Mesenchymal stem cell (in vitro differentiated cells and primary cell): ENCODE results near the gene GFRA1.

ENCODE experiments used
- DNase-seq: peaks from one replicate; pipeline ENCODE4 v3.0.0-alpha.2; 2013
- H2AFZ ChIP-seq: one replicate; pipeline ENCODE4 v1.6.1; 2013; ENCODE audit warnings: low read depth, mild to moderate bottlenecking, control low read depth, inconsistent platforms, low read length, moderate library complexity
- H2AK5ac ChIP-seq: 2 replicates; pipeline ENCODE4 v1.6.1; 2013; ENCODE audit warnings: low read length, moderate library complexity, mild to moderate bottlenecking, inconsistent platforms; ENCODE audit not compliant: severe bottlenecking
- H2BK120ac ChIP-seq: one replicate; pipeline ENCODE4 v1.6.1; 2013; ENCODE audit warnings: low read depth, mild to moderate bottlenecking, inconsistent platforms, low read length, moderate library complexity
- H2BK12ac ChIP-seq, 2 experiments: one replicate each; pipeline ENCODE4 v1.6.1; 2013; ENCODE audit warnings: inconsistent platforms in 2 of 2, low read length in 2 of 2, mild to moderate bottlenecking in 2 of 2, moderate library complexity in 2 of 2, control low read depth in 1 of 2
- H2BK15ac ChIP-seq: one replicate; pipeline ENCODE4 v1.6.1; 2013; ENCODE audit warnings: mild to moderate bottlenecking, low read depth, inconsistent platforms; ENCODE audit not compliant: poor library complexity, severe bottlenecking
- H2BK5ac ChIP-seq: 2 replicates; pipeline ENCODE4 v1.6.1; 2013; ENCODE audit warnings: low read depth, mild to moderate bottlenecking, low read length, control low read depth, inconsistent platforms; ENCODE audit not compliant: poor library complexity, severe bottlenecking
- H3K14ac ChIP-seq, 2 experiments: one replicate each; pipeline ENCODE4 v1.6.1; 2013; ENCODE audit warnings: inconsistent platforms in 2 of 2, low read length in 2 of 2, control low read depth in 1 of 2, mild to moderate bottlenecking in 1 of 2, moderate library complexity in 1 of 2
- H3K18ac ChIP-seq, 2 experiments: one replicate each; pipeline ENCODE4 v1.6.1; 2013; ENCODE audit warnings: inconsistent platforms in 2 of 2, low read length in 2 of 2, control low read depth in 1 of 2, low read depth in 1 of 2, mild to moderate bottlenecking in 1 of 2
- H3K23ac ChIP-seq, 2 experiments: one replicate each; pipeline ENCODE4 v1.6.1; 2013; ENCODE audit warnings: inconsistent platforms in 2 of 2, low read length in 2 of 2, mild to moderate bottlenecking in 2 of 2, moderate library complexity in 2 of 2, control low read depth in 1 of 2
- H3K27ac ChIP-seq: 2 replicates; pipeline ENCODE4 v1.5.1; 2013; ENCODE audit warnings: mild to moderate bottlenecking, moderate library complexity, low read length, control low read depth, inconsistent platforms; ENCODE audit not compliant: poor library complexity, severe bottlenecking
- H3K27me3 ChIP-seq, 2 experiments: 2 replicates each; pipeline versions ENCODE4 v1.6.1 to v1.7.0; 2013; ENCODE audit warnings: low read length in 2 of 2, mild to moderate bottlenecking in 2 of 2, moderate library complexity in 2 of 2, control low read depth in 1 of 2, inconsistent platforms in 1 of 2; ENCODE audit not compliant: control insufficient read depth in 1 of 2, insufficient read depth in 1 of 2
- H3K36me3 ChIP-seq, 2 experiments: 2 replicates each; pipeline versions ENCODE4 v1.6.1 to v1.7.0; 2013; ENCODE audit warnings: low read length in 2 of 2, control low read depth in 1 of 2, inconsistent platforms in 1 of 2, low read depth in 1 of 2, mild to moderate bottlenecking in 1 of 2; ENCODE audit not compliant: insufficient read depth in 2 of 2, control insufficient read depth in 1 of 2
- H3K4ac ChIP-seq, 2 experiments: one replicate each; pipeline ENCODE4 v1.6.1; 2013; ENCODE audit warnings: inconsistent platforms in 2 of 2, low read length in 2 of 2, mild to moderate bottlenecking in 2 of 2, moderate library complexity in 2 of 2, control low read depth in 1 of 2, low read depth in 1 of 2
- H3K4me1 ChIP-seq: 2 replicates; pipeline ENCODE4 v1.6.1; 2013; ENCODE audit warnings: low read depth, low read length, control low read depth; ENCODE audit not compliant: control insufficient read depth, insufficient read depth
- H3K4me2 ChIP-seq: 2 replicates; pipeline ENCODE4 v1.6.1; 2013; ENCODE audit warnings: low read length, mild to moderate bottlenecking, inconsistent platforms; ENCODE audit not compliant: poor library complexity, severe bottlenecking
- H3K4me3 ChIP-seq, 2 experiments: 2 replicates each; pipeline versions ENCODE4 v1.5.1 to v1.7.0; 2013; ENCODE audit warnings: low read length in 2 of 2, mild to moderate bottlenecking in 2 of 2, control low read depth in 1 of 2, low read depth in 1 of 2; ENCODE audit not compliant: insufficient read depth in 1 of 2
- H3K79me1 ChIP-seq: replicated peaks from 2 replicates; pipeline ENCODE4 v1.6.1; 2013; ENCODE audit warnings: mild to moderate bottlenecking, control low read depth, low read length, inconsistent platforms; ENCODE audit not compliant: poor library complexity, severe bottlenecking
- H3K9ac ChIP-seq: 2 replicates; pipeline ENCODE4 v1.7.0; 2013; ENCODE audit warnings: mild to moderate bottlenecking, low read length, moderate library complexity
- H3K9me3 ChIP-seq: 2 replicates; pipeline ENCODE4 v1.7.0; 2013; ENCODE audit warnings: mild to moderate bottlenecking, low read length; ENCODE audit not compliant: control insufficient read depth
- H4K8ac ChIP-seq: one replicate; pipeline ENCODE4 v1.6.1; 2013; ENCODE audit warnings: inconsistent platforms, mild to moderate bottlenecking, low read length, moderate library complexity
- H4K91ac ChIP-seq: one replicate; pipeline ENCODE4 v1.6.1; 2013; ENCODE audit warnings: mild to moderate bottlenecking, low read length, inconsistent platforms
- WGBS: methylation state at CpG from one replicate; pipeline ENCODE4 v1.1.7; 2013; ENCODE audit warnings: mixed read lengths; 5-methylcytosine and 5-hydroxymethylcytosine counted together

The GFRA1 gene

GRCh38 chr10:116182426-116182825 is 90.6 kb downstream of the GFRA1 start:
- Histone ChIP-seq H3K14ac (no peak overlapping the region), H3K36me3 (no peaks in the 10 kb centered on the region), H3K27me3 (no peaks in the 10 kb centered on the region), H2AK5ac (no peak overlapping the region), H4K91ac (no peak overlapping the region), H2BK12ac (no peak overlapping the region), H3K18ac (no peak overlapping the region), H2AFZ (no peak overlapping the region), H3K4me1 (peaks cover 11% of the 10 kb centered on the region), H4K8ac (no peak overlapping the region), H2BK15ac (no peak overlapping the region), H3K4me2 (no peak overlapping the region), H2BK5ac (no peak overlapping the region), H3K4ac (no peak overlapping the region), H2BK120ac (no peak overlapping the region), H3K23ac (no peak overlapping the region), H3K9me3 (no peaks in the 10 kb centered on the region), H3K4me3 (no peak overlapping the region), H3K9ac (no peak overlapping the region), H3K79me1 (peaks cover 41% of the 10 kb centered on the region), H3K27ac (no peak overlapping the region)
- 95% methylated on average over 2 of the region's 2 CpGs for WGBS
- no peak for DNase-seq

GRCh38 chr10:116178086-116178605 is 94.9 kb downstream of the GFRA1 start:
- no peak for DNase-seq
- Histone ChIP-seq H4K8ac (no peak overlapping the region), H3K23ac (no peak overlapping the region), H3K79me1 (peaks cover 36% of the 10 kb centered on the region), H2AFZ (no peak overlapping the region), H2BK120ac (no peak overlapping the region), H3K36me3 (no peaks in the 10 kb centered on the region), H2BK12ac (no peak overlapping the region), H2BK15ac (no peak overlapping the region), H3K9me3 (no peaks in the 10 kb centered on the region), H3K4me2 (no peak overlapping the region), H3K4me1 (peaks cover 1% of the 10 kb centered on the region), H3K4ac (no peak overlapping the region), H4K91ac (no peak overlapping the region), H3K14ac (no peak overlapping the region), H3K27ac (no peak overlapping the region), H2AK5ac (no peak overlapping the region), H3K18ac (no peak overlapping the region), H3K27me3 (no peaks in the 10 kb centered on the region), H3K4me3 (no peak overlapping the region), H3K9ac (no peak overlapping the region), H2BK5ac (no peak overlapping the region)
- WGBS: 80% methylated on average over 7 of the region's 9 CpGs

- peaks cover 3% of the 10 kb centered on the region for H3K4me1 ChIP-seq
- H3K9ac ChIP-seq: no peak overlapping the region
- H3K79me1 ChIP-seq: peaks cover 37% of the 10 kb centered on the region
- 96% methylated on average over 8 of the region's 8 CpGs for WGBS
- H2BK12ac ChIP-seq: no peak overlapping the region
- no peak overlapping the region for H4K8ac ChIP-seq
- no peak overlapping the region for H2AK5ac ChIP-seq
- H3K36me3 ChIP-seq: no peaks in the 10 kb centered on the region
- no peaks in the 10 kb centered on the region for H3K9me3 ChIP-seq
- no peak overlapping the region for H3K18ac ChIP-seq
- H3K4me2 ChIP-seq: no peak overlapping the region
- H3K27ac ChIP-seq: no peak overlapping the region
- H2BK15ac ChIP-seq: no peak overlapping the region
- no peak overlapping the region for H3K14ac ChIP-seq
- H2AFZ ChIP-seq: no peak overlapping the region
- DNase-seq: no peak
- H3K4ac ChIP-seq: no peak overlapping the region
- no peaks in the 10 kb centered on the region for H3K27me3 ChIP-seq
- H2BK120ac ChIP-seq: no peak overlapping the region
- no peak overlapping the region for H3K23ac ChIP-seq
- no peak overlapping the region for H3K4me3 ChIP-seq
- no peak overlapping the region for H2BK5ac ChIP-seq
- no peak overlapping the region for H4K91ac ChIP-seq
Observed at GRCh38 chr10:116175231-116175630, 97.8 kb downstream of the GFRA1 start.

DNA sequence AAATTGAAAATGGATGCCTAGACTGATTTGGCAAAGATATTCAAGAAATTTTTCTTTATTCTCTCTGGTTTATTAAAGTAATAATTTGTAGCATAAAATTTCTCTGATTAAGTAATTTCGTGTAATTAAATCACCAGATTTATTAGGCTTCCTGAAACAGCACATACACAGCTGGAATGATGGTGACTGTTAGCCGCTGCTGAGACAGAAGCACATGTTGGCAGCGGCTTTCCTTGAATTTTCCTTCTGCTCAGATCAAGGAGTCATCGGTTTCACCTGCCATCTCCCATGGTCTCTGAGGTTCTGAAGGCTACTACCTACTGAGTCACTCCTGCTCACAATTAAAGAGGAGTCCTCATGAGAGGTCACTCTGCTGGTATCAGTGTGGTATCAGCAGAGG is 101.5 kb downstream of the GFRA1 start:
- H2AK5ac ChIP-seq: no peak overlapping the region
- 83% methylated on average over 4 of the region's 4 CpGs for WGBS
- H3K4me1 ChIP-seq: peaks cover 4% of the 10 kb centered on the region

More for the DNA sequence above, 101.5 kb downstream of the GFRA1 start:
- Histone ChIP-seq H3K27me3 (no peaks in the 10 kb centered on the region), H3K79me1 (peaks cover 45% of the 10 kb centered on the region), H2BK5ac (no peak overlapping the region), H3K18ac (no peak overlapping the region), H4K8ac (no peak overlapping the region), H2BK15ac (no peak overlapping the region), H2BK12ac (no peak overlapping the region), H3K27ac (no peak overlapping the region), H3K9me3 (peaks cover 6% of the 10 kb centered on the region), H3K23ac (no peak overlapping the region), H2BK120ac (no peak overlapping the region), H3K4me2 (no peak overlapping the region), H3K4ac (no peak overlapping the region), H4K91ac (no peak overlapping the region), H3K9ac (peak overlapping the region; percentile 4), H2AFZ (no peak overlapping the region), H3K36me3 (peaks cover 0 to 3% of the 10 kb centered on the region in 2 experiments), H3K4me3 (no peak overlapping the region), H3K14ac (no peak overlapping the region)
- DNase-seq: no peak
